H9 (cell line): ENCODE measurements around the gene PTPRR. TPM values are rescaled to one million over a fixed set of nuclear protein-coding genes. Genes with fewer than 3 reads are reported as not detected.

Source experiments
- DNase-seq: peaks from one replicate; pipeline ENCODE4 v3.0.0-alpha.2; 2017
- H2AFZ ChIP-seq: one replicate; pipeline ENCODE4 v1.6.1; 2013; ENCODE audit warnings: mild to moderate bottlenecking, low read length, control low read depth, moderate library complexity
- H2AK5ac ChIP-seq: 2 replicates; pipeline ENCODE4 v1.6.1; 2013; ENCODE audit warnings: low read length, control low read depth, mixed read lengths; ENCODE audit not compliant: insufficient read length
- H2BK120ac ChIP-seq: one replicate; pipeline ENCODE4 v1.6.1; 2013; ENCODE audit warnings: low read depth, mild to moderate bottlenecking, low read length, control low read depth, inconsistent platforms; ENCODE audit not compliant: poor library complexity, severe bottlenecking
- H2BK12ac ChIP-seq: 2 replicates; pipeline ENCODE4 v1.6.1; 2013; ENCODE audit warnings: low read length, control low read depth, mixed read lengths, low read depth; ENCODE audit not compliant: insufficient read length
- H2BK15ac ChIP-seq: 2 replicates; pipeline ENCODE4 v1.6.1; 2013; ENCODE audit warnings: low read depth, low read length, control low read depth
- H2BK20ac ChIP-seq: one replicate; pipeline ENCODE4 v1.6.1; 2013; ENCODE audit warnings: low read depth, mild to moderate bottlenecking, low read length, control low read depth, inconsistent platforms; ENCODE audit not compliant: poor library complexity, severe bottlenecking
- H2BK5ac ChIP-seq: 2 replicates; pipeline ENCODE4 v1.6.1; 2013; ENCODE audit warnings: low read length, control low read depth, mixed read lengths; ENCODE audit not compliant: insufficient read length
- H3K14ac ChIP-seq: 2 replicates; pipeline ENCODE4 v1.6.1; 2013; ENCODE audit warnings: low read length, control low read depth; ENCODE audit not compliant: insufficient read depth
- H3K18ac ChIP-seq: 2 replicates; pipeline ENCODE4 v1.6.1; 2013; ENCODE audit warnings: low read depth, mild to moderate bottlenecking, mixed read lengths, low read length, control low read depth; ENCODE audit not compliant: insufficient read length
- H3K23ac ChIP-seq: 2 replicates; pipeline ENCODE4 v1.6.1; 2013; ENCODE audit warnings: low read length, control low read depth, mixed read lengths, low read depth; ENCODE audit not compliant: insufficient read length
- H3K23me2 ChIP-seq: 2 replicates; pipeline ENCODE4 v1.6.1; 2013; ENCODE audit warnings: low read depth, mild to moderate bottlenecking, mixed read lengths, low read length, control low read depth; ENCODE audit not compliant: insufficient read length, poor library complexity, severe bottlenecking
- H3K27ac ChIP-seq: 2 replicates; pipeline ENCODE4 v1.5.1; 2013; ENCODE audit warnings: low read length, control low read depth, mixed read lengths, low read depth; ENCODE audit not compliant: insufficient read length
- H3K27me3 ChIP-seq: 2 replicates; pipeline ENCODE4 v1.6.1; 2013; ENCODE audit warnings: low read length, control low read depth, inconsistent platforms; ENCODE audit not compliant: insufficient read depth
- H3K4ac ChIP-seq: 2 replicates; pipeline ENCODE4 v1.6.1; 2013; ENCODE audit warnings: low read depth, mild to moderate bottlenecking, control low read depth, inconsistent platforms, low read length, moderate library complexity
- H3K4me1 ChIP-seq: 2 replicates; pipeline ENCODE4 v1.6.1; 2013; ENCODE audit warnings: low read length, control low read depth, inconsistent platforms; ENCODE audit not compliant: insufficient read depth
- H3K4me2 ChIP-seq: 2 replicates; pipeline ENCODE4 v1.6.1; 2013; ENCODE audit warnings: low read length, control low read depth, mixed read lengths; ENCODE audit not compliant: insufficient read length, insufficient read depth
- H3K56ac ChIP-seq: 2 replicates; pipeline ENCODE4 v1.6.1; 2013; ENCODE audit warnings: low read depth, mild to moderate bottlenecking, mixed read lengths, low read length, control low read depth; ENCODE audit not compliant: insufficient read length
- H3K79me1 ChIP-seq: 2 replicates; pipeline ENCODE4 v1.6.1; 2013; ENCODE audit warnings: low read depth, mild to moderate bottlenecking, moderate library complexity, low read length, control low read depth, inconsistent platforms; ENCODE audit not compliant: insufficient read depth, poor library complexity, severe bottlenecking
- H3K79me2 ChIP-seq: 2 replicates; pipeline ENCODE4 v1.6.1; 2013; ENCODE audit warnings: low read length, control low read depth, inconsistent platforms; ENCODE audit not compliant: insufficient read depth
- H3K9ac ChIP-seq: 2 replicates; pipeline ENCODE4 v1.6.1; 2013; ENCODE audit warnings: low read length, control low read depth, mixed read lengths; ENCODE audit not compliant: insufficient read length; ENCODE audit errors: extremely low read depth
- H3K9me3 ChIP-seq: one replicate; pipeline ENCODE4 v1.6.1; 2013; ENCODE audit warnings: low read depth, low read length, inconsistent platforms; ENCODE audit not compliant: control insufficient read depth
- H3T11ph ChIP-seq: one replicate; pipeline ENCODE4 v1.6.1; 2013; ENCODE audit warnings: mild to moderate bottlenecking, low read length, control low read depth, inconsistent platforms
- H4K20me1 ChIP-seq: one replicate; pipeline ENCODE4 v1.6.1; 2013; ENCODE audit not compliant: control insufficient read depth, insufficient read length, insufficient read depth
- H4K5ac ChIP-seq: 2 replicates; pipeline ENCODE4 v1.6.1; 2013; ENCODE audit warnings: low read depth, mild to moderate bottlenecking, mixed read lengths, low read length, control low read depth; ENCODE audit not compliant: insufficient read length
- H4K8ac ChIP-seq: replicated peaks from 2 replicates; pipeline ENCODE4 v1.6.1; 2013; ENCODE audit warnings: low read length, control low read depth, mixed read lengths, low read depth; ENCODE audit not compliant: insufficient read length
- H4K91ac ChIP-seq: 2 replicates; pipeline ENCODE4 v1.6.1; 2013; ENCODE audit warnings: low read depth, mild to moderate bottlenecking, moderate library complexity, mixed read lengths, low read length, control low read depth; ENCODE audit not compliant: insufficient read length
- H3K27ac Mint-ChIP-seq, 3 experiments: 2 replicates in 2 of 3; 3 replicates in 1 of 3; pipeline ENCODE4 v1.8.0; 2020 to 2021; ENCODE audit warnings: mixed read lengths in 3 of 3, mild to moderate bottlenecking in 1 of 3, moderate library complexity in 1 of 3
- H3K27me3 Mint-ChIP-seq: 2 replicates; pipeline ENCODE4 v1.8.0; 2021; ENCODE audit warnings: low read depth, mild to moderate bottlenecking, moderate library complexity, mixed read lengths
- H3K36me3 Mint-ChIP-seq, 3 experiments: 2 replicates in 2 of 3; 3 replicates in 1 of 3; pipeline ENCODE4 v1.8.0; 2020 to 2021; ENCODE audit warnings: low read depth in 3 of 3, mixed read lengths in 3 of 3; ENCODE audit not compliant: insufficient read depth in 1 of 3
- H3K4me1 Mint-ChIP-seq, 2 experiments: 2 replicates each; pipeline ENCODE4 v1.8.0; 2020; ENCODE audit warnings: mixed read lengths in 2 of 2
- H3K4me3 Mint-ChIP-seq, 2 experiments: 2 replicates in 1 of 2; 3 replicates in 1 of 2; pipeline ENCODE4 v1.8.0; 2020 to 2021; ENCODE audit warnings: mild to moderate bottlenecking in 2 of 2, mixed read lengths in 2 of 2, moderate library complexity in 1 of 2
- H3K9me3 Mint-ChIP-seq, 2 experiments: 2 replicates in 1 of 2; 3 replicates in 1 of 2; pipeline ENCODE4 v1.8.0; 2020; ENCODE audit warnings: mild to moderate bottlenecking in 2 of 2, mixed read lengths in 2 of 2, moderate library complexity in 1 of 2
- WGBS: extraction: QIAGEN DNeasy Blood & Tissue Kit; methylation state at CpG from one replicate; pipeline ENCODE4 v1.1.7; 2013; ENCODE audit warnings: missing lambda C conversion rate, low lambda C conversion rate, mixed read lengths; ENCODE audit not compliant: insufficient read length; ENCODE audit errors: extremely low coverage; 5-methylcytosine and 5-hydroxymethylcytosine counted together
- total RNA-seq: library from RNA; stranded (reverse); gene quantifications from 2 replicates; pipeline ENCODE4 v1.2.1, GENCODE V29; 2021
- TF ChIP-seq, protein P1 (sequence below): fragments of 200-600 bp; sonication (generic); conservative IDR thresholded peaks from 3 replicates; pipeline ENCODE4 v1.8.0; 2021; ENCODE audit warnings: antibody characterized with exemption, mild to moderate bottlenecking

PTPRR gene
- total RNA-seq, 1 experiment from 2014 or later, result 0.22 TPM

DNA sequence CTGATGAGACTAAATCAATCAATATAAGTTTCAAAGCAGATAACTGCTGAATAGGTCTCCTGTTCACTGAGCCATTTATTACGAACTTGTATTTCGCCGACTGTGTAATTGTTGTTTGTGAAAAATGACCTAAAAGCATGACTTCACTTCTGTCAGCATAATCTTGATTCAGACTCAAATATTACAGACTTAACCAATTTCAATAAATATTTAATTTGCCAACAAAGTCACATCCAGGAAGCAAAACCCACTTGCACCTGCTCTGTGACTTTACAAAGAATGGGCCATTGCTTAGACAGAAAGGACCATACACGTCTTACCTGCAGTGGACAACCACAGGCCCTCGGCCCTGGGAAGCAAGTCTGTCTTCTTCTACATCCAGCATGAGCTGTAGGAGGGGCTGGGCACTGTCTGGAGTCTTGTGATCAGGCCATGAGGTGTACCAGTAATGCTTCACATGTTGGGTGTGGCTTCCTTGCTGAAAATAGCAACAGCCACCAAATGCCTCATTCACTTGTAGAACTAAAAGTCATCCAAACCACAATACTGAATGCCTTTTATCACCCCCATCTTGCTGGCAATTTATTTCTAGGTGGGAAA lies 259.8 kb downstream of the PTPRR start:
- Histone ChIP-seq H3K23ac (no peak overlapping the region), H3K79me1 (no peaks in the 10 kb centered on the region), H3K9ac (no peak overlapping the region), H3K23me2 (peaks cover 4% of the 10 kb centered on the region), H4K91ac (no peak overlapping the region), H3K9me3 (no peaks in the 10 kb centered on the region), H4K5ac (no peak overlapping the region), H3K79me2 (no peaks in the 10 kb centered on the region), H2AK5ac (no peak overlapping the region), H4K20me1 (no peaks in the 10 kb centered on the region), H3K56ac (no peak overlapping the region), H3K14ac (no peak overlapping the region), H2AFZ (no peak overlapping the region), H2BK12ac (no peak overlapping the region), H3K27ac (no peak overlapping the region), H2BK5ac (no peak overlapping the region), H2BK15ac (no peak overlapping the region), H4K8ac (no peak overlapping the region), H3K27me3 (no peaks in the 10 kb centered on the region), H2BK20ac (no peak overlapping the region), H2BK120ac (no peak overlapping the region), H3K4me1 (peaks cover 10% of the 10 kb centered on the region; the same call in 1 of the 2 replicates), H3T11ph (no peak overlapping the region), H3K4ac (no peak overlapping the region), H3K4me2 (no peak overlapping the region), H3K18ac (no peak overlapping the region)
- H3K4me1 Mint-ChIP-seq, result peaks cover 21 to 23% of the 10 kb centered on the region in 2 experiments
- TF ChIP-seq, protein P1, sequence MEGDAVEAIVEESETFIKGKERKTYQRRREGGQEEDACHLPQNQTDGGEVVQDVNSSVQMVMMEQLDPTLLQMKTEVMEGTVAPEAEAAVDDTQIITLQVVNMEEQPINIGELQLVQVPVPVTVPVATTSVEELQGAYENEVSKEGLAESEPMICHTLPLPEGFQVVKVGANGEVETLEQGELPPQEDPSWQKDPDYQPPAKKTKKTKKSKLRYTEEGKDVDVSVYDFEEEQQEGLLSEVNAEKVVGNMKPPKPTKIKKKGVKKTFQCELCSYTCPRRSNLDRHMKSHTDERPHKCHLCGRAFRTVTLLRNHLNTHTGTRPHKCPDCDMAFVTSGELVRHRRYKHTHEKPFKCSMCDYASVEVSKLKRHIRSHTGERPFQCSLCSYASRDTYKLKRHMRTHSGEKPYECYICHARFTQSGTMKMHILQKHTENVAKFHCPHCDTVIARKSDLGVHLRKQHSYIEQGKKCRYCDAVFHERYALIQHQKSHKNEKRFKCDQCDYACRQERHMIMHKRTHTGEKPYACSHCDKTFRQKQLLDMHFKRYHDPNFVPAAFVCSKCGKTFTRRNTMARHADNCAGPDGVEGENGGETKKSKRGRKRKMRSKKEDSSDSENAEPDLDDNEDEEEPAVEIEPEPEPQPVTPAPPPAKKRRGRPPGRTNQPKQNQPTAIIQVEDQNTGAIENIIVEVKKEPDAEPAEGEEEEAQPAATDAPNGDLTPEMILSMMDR, result no peak
- no peaks in the 10 kb centered on the region for H3K27me3 Mint-ChIP-seq
- no peak overlapping the region for H3K4me3 Mint-ChIP-seq
- no peaks in the 10 kb centered on the region for H3K36me3 Mint-ChIP-seq
- DNase-seq, result no peak
- no CpG with 5 or more reads among the region's 5 CpGs for WGBS
- H3K27ac Mint-ChIP-seq, result no peak overlapping the region
- no peaks in the 10 kb centered on the region for H3K9me3 Mint-ChIP-seq
